Brain microvascular endothelial cell (primary cell): ENCODE measurements around the gene AHDC1.
A peak's percentile ranks its signal among the peaks of the same experiment; 100 is the strongest.

ENCODE experiments used
- DNase-seq: peaks from one replicate; pipeline ENCODE4 v3.0.0-alpha.2; 2020
- H3K27ac ChIP-seq: fragments of 250-450 bp; sonication (Bioruptor Pico); 2 replicates; pipeline ENCODE4 v1.5.1; 2020; ENCODE audit warnings: mild to moderate bottlenecking, moderate library complexity
- H3K27me3 ChIP-seq: fragments of 250-450 bp; sonication (Bioruptor Pico); replicated peaks from 2 replicates; pipeline ENCODE4 v1.5.1; 2020; ENCODE audit warnings: mild to moderate bottlenecking
- H3K36me3 ChIP-seq: fragments of 250-450 bp; sonication (Bioruptor Pico); replicated peaks from 2 replicates; pipeline ENCODE4 v1.5.1; 2020; ENCODE audit warnings: mild to moderate bottlenecking
- H3K4me3 ChIP-seq: 2 replicates; pipeline ENCODE4 v1.5.1; 2011; ENCODE audit warnings: low read depth, mild to moderate bottlenecking, control low read depth, low read length, moderate library complexity
- in situ Hi-C: cut with HindIII; loops from 2 replicates; pipeline ENCODE4 v1.10.0; 2017; ENCODE audit warnings: low sequenced_read_pairs, low pct_ligation_motif_present
- TF ChIP-seq, protein P1 (sequence below): IDR thresholded peaks from 2 replicates; pipeline ENCODE4 v1.5.1; 2011; ENCODE audit warnings: low read depth, mild to moderate bottlenecking, moderate library complexity, low read length, control low read depth, inconsistent platforms; ENCODE audit errors: missing control alignments

AHDC1 gene

GRCh38 chr1:27525296-27526272 is 78.4 kb downstream of the AHDC1 start:
- Histone ChIP-seq H3K27me3 (no peaks in the 10 kb centered on the region), H3K4me3 (no peak overlapping the region), H3K36me3 (no peaks in the 10 kb centered on the region), H3K27ac (no peak overlapping the region)
- TF ChIP-seq, protein P1, sequence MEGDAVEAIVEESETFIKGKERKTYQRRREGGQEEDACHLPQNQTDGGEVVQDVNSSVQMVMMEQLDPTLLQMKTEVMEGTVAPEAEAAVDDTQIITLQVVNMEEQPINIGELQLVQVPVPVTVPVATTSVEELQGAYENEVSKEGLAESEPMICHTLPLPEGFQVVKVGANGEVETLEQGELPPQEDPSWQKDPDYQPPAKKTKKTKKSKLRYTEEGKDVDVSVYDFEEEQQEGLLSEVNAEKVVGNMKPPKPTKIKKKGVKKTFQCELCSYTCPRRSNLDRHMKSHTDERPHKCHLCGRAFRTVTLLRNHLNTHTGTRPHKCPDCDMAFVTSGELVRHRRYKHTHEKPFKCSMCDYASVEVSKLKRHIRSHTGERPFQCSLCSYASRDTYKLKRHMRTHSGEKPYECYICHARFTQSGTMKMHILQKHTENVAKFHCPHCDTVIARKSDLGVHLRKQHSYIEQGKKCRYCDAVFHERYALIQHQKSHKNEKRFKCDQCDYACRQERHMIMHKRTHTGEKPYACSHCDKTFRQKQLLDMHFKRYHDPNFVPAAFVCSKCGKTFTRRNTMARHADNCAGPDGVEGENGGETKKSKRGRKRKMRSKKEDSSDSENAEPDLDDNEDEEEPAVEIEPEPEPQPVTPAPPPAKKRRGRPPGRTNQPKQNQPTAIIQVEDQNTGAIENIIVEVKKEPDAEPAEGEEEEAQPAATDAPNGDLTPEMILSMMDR = no peak
- in situ Hi-C loops = no loop called here
- DNase-seq = no peak

DNA sequence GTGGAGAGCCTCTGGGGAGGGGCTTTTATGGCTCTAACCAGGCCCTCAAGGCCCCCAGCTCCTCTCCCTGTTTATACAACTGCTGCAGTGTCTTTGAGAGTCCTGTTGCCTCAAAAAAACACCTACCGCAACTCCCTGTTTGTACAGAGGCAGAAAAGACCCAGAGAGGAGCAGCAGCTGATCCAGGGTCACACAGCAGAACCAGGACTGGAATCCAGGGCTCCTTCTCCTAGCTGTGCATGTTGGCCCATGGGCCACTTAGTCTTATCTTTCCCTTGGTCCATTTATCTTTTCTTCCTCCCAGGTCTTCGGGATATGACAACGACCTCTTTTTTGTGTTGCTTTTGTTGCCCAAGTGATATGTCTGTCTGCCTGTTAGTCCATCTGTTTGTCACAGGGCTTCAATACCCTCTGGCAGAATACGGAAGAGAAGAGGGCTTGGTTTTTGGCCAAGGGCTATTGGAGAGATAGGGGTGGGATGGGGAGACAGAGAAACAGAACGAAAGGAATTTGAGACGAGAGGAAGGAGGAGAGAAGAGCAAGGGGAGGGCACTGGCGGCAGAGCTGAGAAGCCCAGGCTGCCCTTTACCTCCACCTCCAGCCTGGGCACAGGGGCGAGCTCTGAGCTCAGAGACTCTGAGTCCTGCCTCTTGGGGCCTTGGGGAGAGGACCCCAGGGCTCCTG is 80.5 kb downstream of the AHDC1 start:
- Histone ChIP-seq H3K27ac (no peak overlapping the region), H3K36me3 (no peaks in the 10 kb centered on the region)
- in situ Hi-C loops = no loop called here

GRCh38 chr1:27522432-27523336 is 81.3 kb downstream of the AHDC1 start:
- Histone ChIP-seq H3K4me3 (no peak overlapping the region), H3K27ac (no peak overlapping the region), H3K36me3 (no peaks in the 10 kb centered on the region), H3K27me3 (no peaks in the 10 kb centered on the region)
- no peak for DNase-seq
- TF ChIP-seq, protein P1 = peak; percentile 54
- in situ Hi-C loops = no loop called here

More for the DNA sequence above, 80.5 kb downstream of the AHDC1 start:
- no peak overlapping the region for H3K4me3 ChIP-seq
- no peak for DNase-seq
- TF ChIP-seq, protein P1 = no peak
- no peaks in the 10 kb centered on the region for H3K27me3 ChIP-seq

DNA sequence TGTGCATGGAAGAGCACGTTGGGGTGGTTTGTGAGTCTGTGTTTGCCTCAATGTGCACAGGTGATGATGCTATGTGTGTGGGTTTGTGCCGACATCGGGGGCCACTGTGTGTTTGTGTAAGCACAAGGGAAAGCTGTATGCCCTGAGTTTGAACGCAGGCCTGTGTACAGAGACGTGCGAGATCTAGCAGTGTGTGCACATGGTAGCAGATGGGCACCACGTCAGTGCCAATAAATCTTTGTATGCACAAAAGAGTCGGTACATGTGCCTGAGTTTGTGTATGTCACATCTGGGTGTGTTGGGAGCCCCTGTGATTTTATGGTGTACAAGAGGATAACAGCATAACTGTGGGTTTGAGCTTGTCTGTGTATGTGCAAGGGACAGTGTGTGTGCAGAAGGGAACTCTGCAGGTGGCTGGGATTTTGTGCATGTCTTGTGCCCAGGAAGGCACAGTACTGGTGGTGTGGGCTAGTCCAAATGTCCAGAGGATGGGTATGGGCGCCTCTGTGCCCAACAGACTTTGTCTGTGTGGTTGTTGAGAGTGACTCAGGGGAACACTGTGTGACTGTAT is 82.0 kb downstream of the AHDC1 start:
- H3K4me3 ChIP-seq = no peak overlapping the region
- TF ChIP-seq, protein P1 = no peak
- no peaks in the 10 kb centered on the region for H3K27me3 ChIP-seq
- in situ Hi-C loops = no loop called here
- no peak overlapping the region for H3K27ac ChIP-seq
- H3K36me3 ChIP-seq = no peaks in the 10 kb centered on the region
- DNase-seq = no peak

- in situ Hi-C loops = no loop called here
- no peak overlapping the region for H3K4me3 ChIP-seq
- no peak for DNase-seq
- no peaks in the 10 kb centered on the region for H3K36me3 ChIP-seq
- H3K27ac ChIP-seq = no peak overlapping the region
- TF ChIP-seq, protein P1 = no peak
- no peaks in the 10 kb centered on the region for H3K27me3 ChIP-seq
Observed at GRCh38 chr1:27521336-27521831, 82.6 kb downstream of the AHDC1 start.
